A549 (cell line): Measurements from ENCODE around the gene MINAR1. TPM values are rescaled to one million over a fixed set of nuclear protein-coding genes. Genes with fewer than 3 reads are reported as not detected.

Experiments used
- ATAC-seq, 2 experiments: fragments of 200-7000 bp in 1 of 2; fragments of >200 bp in 1 of 2; cut with Nextera tagmentation in 1 of 2; cut with Tn5 transposase in 1 of 2; 3 replicates each; pipeline versions ENCODE4 v1.8.0 to v1.9.1; 2018 to 2020; ENCODE audit warnings: mild to moderate bottlenecking in 1 of 2, moderate library complexity in 1 of 2
- CTCF ChIA-PET: fragments of 300-600 bp; sonication (Branson Sonifier 250); formaldehyde crosslinking; extraction: SDS; loops from one replicate; lab custom pipeline; 2021; ENCODE audit warnings: antibody characterized with exemption, inconsistent platforms; lab: Yijun Ruan, JAX
- POLR2A ChIA-PET: fragments of 350-600 bp; formaldehyde crosslinking; extraction: SDS; loops from one replicate; lab custom pipeline; 2021; ENCODE audit warnings: antibody characterized with exemption, inconsistent platforms; lab: Yijun Ruan, JAX
- DNase-seq, 2 experiments: peaks; one replicate each; pipeline versions ENCODE4 v3.0.0 to v3.0.0-alpha.2; 2011 to 2016; ENCODE audit warnings: low read depth in 1 of 2, low spot score in 1 of 2
- FAIRE-seq: peaks from 2 replicates; lab custom pipeline; 2011; peaks lifted over from hg19 to GRCh38; lab: Jason Lieb, UNC
- H3K27ac ChIP-seq, 2 experiments: fragments of >200 bp; sonication (Bioruptor Twin); formaldehyde crosslinking; 3 replicates each; pipeline ENCODE4 v1.5.1; 2016 to 2017
- H3K4me1 ChIP-seq: fragments of >200 bp; sonication (Bioruptor Twin); formaldehyde crosslinking; 3 replicates; pipeline ENCODE4 v1.6.1; 2016
- H3K4me2 ChIP-seq: fragments of >200 bp; sonication (Bioruptor Twin); formaldehyde crosslinking; 3 replicates; pipeline ENCODE4 v1.6.1; 2016
- H3K4me3 ChIP-seq: fragments of >200 bp; sonication (Bioruptor Twin); formaldehyde crosslinking; 3 replicates; pipeline ENCODE4 v1.5.1; 2016
- H3K9me3 ChIP-seq: fragments of >200 bp; sonication (Bioruptor Twin); formaldehyde crosslinking; 3 replicates; pipeline ENCODE4 v1.6.1; 2016
- CHD4 ChIP-seq: fragments of 200-600 bp; sonication (generic); IDR thresholded peaks from 2 replicates; pipeline ENCODE4 v1.6.1; 2016; ENCODE audit warnings: antibody characterized with exemption, mild to moderate bottlenecking, borderline replicate concordance
- EHF ChIP-seq: fragments of 250-450 bp; sonication (Bioruptor Pico); IDR thresholded peaks from 2 replicates; pipeline ENCODE4 v1.5.0; 2020; ENCODE audit warnings: mild to moderate bottlenecking
- ELK1 ChIP-seq: fragments of 150-350 bp; IDR thresholded peaks from 2 replicates; pipeline ENCODE4 v1.6.1; 2014; ENCODE audit warnings: low read depth, mild to moderate bottlenecking, low read length
- FOSB ChIP-seq: fragments of 250-450 bp; sonication (Bioruptor Pico); IDR thresholded peaks from 2 replicates; pipeline ENCODE4 v1.5.0; 2020; ENCODE audit warnings: mild to moderate bottlenecking, moderate library complexity
- FOSL2 ChIP-seq, 2 experiments: fragments of 450-650 bp in 1 of 2; fragments of >200 bp in 1 of 2; sonication (Bioruptor Twin) in 1 of 2; formaldehyde crosslinking; IDR thresholded peaks; 2 replicates each; pipeline versions ENCODE4 v1.5.0 to v1.6.1; 2016 to 2020; ENCODE audit warnings: mild to moderate bottlenecking in 1 of 2, moderate library complexity in 1 of 2
- HOXB13 ChIP-seq: fragments of 250-450 bp; sonication (Bioruptor Pico); IDR thresholded peaks from 2 replicates; pipeline ENCODE4 v1.5.0; 2020; ENCODE audit warnings: low read depth, mild to moderate bottlenecking, moderate library complexity
- HOXB5 ChIP-seq: fragments of 250-450 bp; sonication (Bioruptor Pico); IDR thresholded peaks from 2 replicates; pipeline ENCODE4 v1.5.0; 2020; ENCODE audit warnings: mild to moderate bottlenecking, moderate library complexity
- KDM1A ChIP-seq: fragments of 200-600 bp; sonication (generic); IDR thresholded peaks from 2 replicates; pipeline ENCODE4 v1.6.1; 2016; ENCODE audit warnings: low read depth, mild to moderate bottlenecking
- MAX ChIP-seq: IDR thresholded peaks from 2 replicates; pipeline ENCODE4 v1.6.1; 2012
- NFE2L2 ChIP-seq: fragments of 150-350 bp; conservative IDR thresholded peaks from 2 replicates; pipeline ENCODE4 v1.6.1; 2014; ENCODE audit warnings: low read length
- TP53 ChIP-seq: fragments of 250-450 bp; sonication (Bioruptor Pico); IDR thresholded peaks from 2 replicates; pipeline ENCODE4 v1.5.0; 2021; ENCODE audit warnings: mild to moderate bottlenecking, moderate library complexity
- ZFP36 ChIP-seq: fragments of 450-650 bp; IDR thresholded peaks from 2 replicates; pipeline ENCODE4 v1.6.1; 2014; ENCODE audit warnings: borderline replicate concordance; ENCODE audit not compliant: partially characterized antibody
- ZNF302 ChIP-seq: fragments of 250-450 bp; sonication (Bioruptor Pico); IDR thresholded peaks from 2 replicates; pipeline ENCODE4 v1.9.0; 2021; ENCODE audit warnings: inconsistent platforms, mild to moderate bottlenecking, moderate library complexity
- ZSCAN20 ChIP-seq: fragments of 250-450 bp; sonication (Bioruptor Pico); IDR thresholded peaks from 2 replicates; pipeline ENCODE4 v1.8.0; 2022; ENCODE audit warnings: mild to moderate bottlenecking, moderate library complexity
- WGBS: methylation state at CpG from one replicate; pipeline ENCODE4 v1.1.6; 2017; ENCODE audit errors: missing lambda C conversion rate; 5-methylcytosine and 5-hydroxymethylcytosine counted together
- polyA plus RNA-seq, 4 experiments: library from polyadenylated mRNA; depleted of rRNA in 3 of 4; stranded (reverse); fragments of >200 nt; fragmentation: RNase III in 1 of 4; extraction: RNeasy Plus Mini Kit Qiagen cat#74134 plus additional on column Dnase treatment in 1 of 4; gene quantifications; 2 replicates in 3 of 4; 3 replicates in 1 of 4; pipeline ENCODE4 v1.2.3, GENCODE V29; 2011 to 2017
- TF ChIP-seq, protein P1 (sequence below): IDR thresholded peaks from 2 replicates; pipeline ENCODE4 v1.6.1; 2012; ENCODE audit warnings: low read depth, borderline replicate concordance
- TF ChIP-seq, protein P2 (sequence below): fragments of 250-450 bp; sonication (Bioruptor Pico); IDR thresholded peaks from 2 replicates; pipeline ENCODE4 v1.5.0; 2020; ENCODE audit warnings: low read depth, mild to moderate bottlenecking, moderate library complexity

Gene MINAR1
- polyA plus RNA-seq, 2 of the 4 experiments (the other 2 are of a cell fraction), result 0.87 to 0.88 TPM

GRCh38 chr15:79437275-79438000 lies 5.3 kb downstream of the MINAR1 start:
- H3K27ac ChIP-seq, result no peak overlapping the region
- ATAC-seq (no peak), DNase-seq (no peak), FAIRE-seq (no peak)
- H3K4me2 ChIP-seq, result no peak overlapping the region
- H3K4me1 ChIP-seq, result no peaks in the 10 kb centered on the region
- 7% methylated on average over 1 of the region's 2 CpGs for whole genome bisulfite sequencing
- ChIA-PET CTCF (interaction anchor here (0.6 to 1.4 kb wide), 3 partner anchors 14 to 416 kb away, joined by 3 read pairs; no protein-coding TSS in a partner anchor), POLR2A (no interaction called here)
- no peaks in the 10 kb centered on the region for H3K9me3 ChIP-seq
- no peak overlapping the region for H3K4me3 ChIP-seq
- TF ChIP-seq ZNF302 (CRISPR knock-in tag) (no peak), TP53 (CRISPR knock-in tag) (no peak)
- TF ChIP-seq, protein P1, sequence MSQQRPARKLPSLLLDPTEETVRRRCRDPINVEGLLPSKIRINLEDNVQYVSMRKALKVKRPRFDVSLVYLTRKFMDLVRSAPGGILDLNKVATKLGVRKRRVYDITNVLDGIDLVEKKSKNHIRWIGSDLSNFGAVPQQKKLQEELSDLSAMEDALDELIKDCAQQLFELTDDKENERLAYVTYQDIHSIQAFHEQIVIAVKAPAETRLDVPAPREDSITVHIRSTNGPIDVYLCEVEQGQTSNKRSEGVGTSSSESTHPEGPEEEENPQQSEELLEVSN, result no peak

GRCh38 chr15:79439236-79439635 lies 7.1 kb downstream of the MINAR1 start:
- Histone ChIP-seq H3K4me1 (no peaks in the 10 kb centered on the region), H3K27ac (no peak overlapping the region)
- CTCF ChIA-PET, result no interaction called here
- POLR2A ChIA-PET, result no interaction called here
- 0 out of 6 replicates have a peak, but pooled peaks of 1 of the 2 experiments have one; percentile 33 for ATAC-seq
- no peak for TF ChIP-seq NFE2L2
- no peak for TF ChIP-seq HOXB13 (CRISPR knock-in tag)
- TF ChIP-seq, protein P2, sequence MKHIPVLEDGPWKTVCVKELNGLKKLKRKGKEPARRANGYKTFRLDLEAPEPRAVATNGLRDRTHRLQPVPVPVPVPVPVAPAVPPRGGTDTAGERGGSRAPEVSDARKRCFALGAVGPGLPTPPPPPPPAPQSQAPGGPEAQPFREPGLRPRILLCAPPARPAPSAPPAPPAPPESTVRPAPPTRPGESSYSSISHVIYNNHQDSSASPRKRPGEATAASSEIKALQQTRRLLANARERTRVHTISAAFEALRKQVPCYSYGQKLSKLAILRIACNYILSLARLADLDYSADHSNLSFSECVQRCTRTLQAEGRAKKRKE (CRISPR knock-in tag), result no peak
- no peak for TF ChIP-seq ZFP36
- no peak for TF ChIP-seq HOXB5
- no peak for TF ChIP-seq FOSL2 (IDR thresholded peaks at IDR 0.05)
- no peak for TF ChIP-seq FOSL2 (CRISPR knock-in tag; IDR thresholded peaks at IDR 0.05)
- no peak for TF ChIP-seq MAX
- TF ChIP-seq ELK1, result no peak
- TF ChIP-seq, all 56 proteins: peak for 0
- Histone ChIP-seq H3K9me3 (no peaks in the 10 kb centered on the region), H3K4me2 (no peak overlapping the region), H3K4me3 (no peak overlapping the region)
- DNase-seq (no peak), FAIRE-seq (no peak)
- 87% methylated on average over 4 of the region's 5 CpGs for WGBS

DNA sequence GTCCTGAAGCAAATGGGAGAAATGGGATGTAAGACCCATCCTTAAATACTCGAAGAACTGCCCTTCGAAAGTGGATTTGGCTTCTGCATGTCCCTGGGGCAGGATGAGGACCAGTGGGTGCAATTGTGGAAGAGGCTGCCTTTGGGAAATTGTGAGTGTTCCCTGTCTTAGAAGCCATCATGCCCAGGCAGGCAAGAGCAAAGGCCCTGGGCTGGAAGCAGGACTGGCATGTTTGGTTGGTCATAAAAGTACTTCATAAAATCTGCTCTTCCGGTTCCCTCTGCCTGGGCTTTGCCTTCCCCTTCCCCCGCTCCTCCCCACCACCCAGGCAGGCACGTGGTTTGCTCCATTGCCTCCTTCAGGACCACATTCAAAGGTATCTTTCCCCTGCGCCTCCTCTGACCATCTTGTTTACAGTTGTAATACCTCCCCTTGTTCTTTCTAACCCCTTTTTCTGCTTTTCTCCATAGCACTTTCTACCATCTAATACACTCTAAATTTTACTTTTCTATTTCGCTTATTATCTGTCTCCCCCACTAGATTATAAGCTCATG lies 8.3 kb downstream of the MINAR1 start:
- FAIRE-seq, result no peak
- H3K4me2 ChIP-seq, result no peak overlapping the region
- no peak for ATAC-seq
- POLR2A ChIA-PET, result no interaction called here
- no peaks in the 10 kb centered on the region for H3K9me3 ChIP-seq
- TF ChIP-seq CHD4 (no peak), EHF (no peak), KDM1A (no peak), ZSCAN20 (CRISPR knock-in tag) (no peak), ZFP36 (no peak), ZNF302 (CRISPR knock-in tag) (no peak), FOSB (CRISPR knock-in tag) (no peak)
- TF ChIP-seq, all 56 proteins: peak for 0
- CTCF ChIA-PET, result interaction anchor here (1.1 kb wide), 2 partner anchors 16 to 60 kb away, joined by 3 to 4 read pairs; no protein-coding TSS in a partner anchor
- DNase-seq, result no peak
- Histone ChIP-seq H3K4me3 (no peak overlapping the region), H3K27ac (no peak overlapping the region), H3K4me1 (no peaks in the 10 kb centered on the region)
- 75% methylated on average over 7 of the region's 7 CpGs for WGBS
